Medulla oblongata (tissue), 1 donor: ENCODE data around the gene UNC5A.

Source experiments
- DNase-seq: peaks from one replicate; pipeline ENCODE4 v3.0.0-alpha.2; 2015; ENCODE audit errors: extremely low spot score

UNC5A gene

GRCh38 chr5:176810081-176810597, at the start of gene UNC5A:
Gene UNC5A (plus strand): TSS chr5:176810559. CDS start chr5:176810751, 192 bp downstream.
- no peak for DNase-seq

- DNase-seq, result no peak
These were observed 48.6 kb upstream of the UNC5A start for GRCh38 chr5:176761755-176762154.

- DNase-seq, result no peak
These were observed 47.9 kb upstream of the UNC5A start for GRCh38 chr5:176762489-176762888.

GRCh38 chr5:176765687-176766086, 44.7 kb upstream of the UNC5A start:
- no peak for DNase-seq

GRCh38 chr5:176768174-176768970, 42.0 kb upstream of the UNC5A start:
- no peak for DNase-seq

- no peak for DNase-seq
These were observed 40.4 kb upstream of the UNC5A start for GRCh38 chr5:176769911-176770310.

GRCh38 chr5:176770431-176770830, 39.9 kb upstream of the UNC5A start:
- no peak for DNase-seq

GRCh38 chr5:176771102-176771845, 39.1 kb upstream of the UNC5A start:
- DNase-seq, result no peak

GRCh38 chr5:176772271-176773210, 37.8 kb upstream of the UNC5A start:
- no peak for DNase-seq

GRCh38 chr5:176773408-176774035, 36.8 kb upstream of the UNC5A start:
- no peak for DNase-seq

- DNase-seq, result no peak
These were observed 35.9 kb upstream of the UNC5A start for GRCh38 chr5:176774216-176775171.

- DNase-seq, result no peak
These were observed 35.0 kb upstream of the UNC5A start for GRCh38 chr5:176775409-176775808.

GRCh38 chr5:176776141-176776865, 34.1 kb upstream of the UNC5A start:
- no peak for DNase-seq

- DNase-seq, result no peak
These were observed 33.4 kb upstream of the UNC5A start for GRCh38 chr5:176776916-176777315.

GRCh38 chr5:176778921-176779465, 31.4 kb upstream of the UNC5A start:
- DNase-seq, result no peak

- no peak for DNase-seq
These were observed 30.8 kb upstream of the UNC5A start for GRCh38 chr5:176779537-176779936.

GRCh38 chr5:176780176-176781053, 29.9 kb upstream of the UNC5A start:
- no peak for DNase-seq

GRCh38 chr5:176781054-176781375, 29.3 kb upstream of the UNC5A start:
- peak; percentile 2 for DNase-seq
